NB4 (cell line): Measurements from ENCODE around the gene ROBO2.

Source experiments
- MYC ChIP-seq: IDR thresholded peaks from 2 replicates; pipeline ENCODE4 v1.6.1; 2011; ENCODE audit warnings: low read depth, low read length
- POLR2A ChIP-seq: IDR thresholded peaks from 2 replicates; pipeline ENCODE4 v1.6.1; 2011; ENCODE audit warnings: mild to moderate bottlenecking; ENCODE audit not compliant: insufficient read length; ENCODE audit errors: extremely low read depth
- TF ChIP-seq, protein P1 (sequence below): IDR thresholded peaks from one replicate; pipeline ENCODE4 v1.5.1; 2012; ENCODE audit warnings: low read depth, low read length
- TF ChIP-seq, protein P2 (sequence below): IDR thresholded peaks from 2 replicates; pipeline ENCODE4 v1.6.1; 2011; ENCODE audit warnings: low read depth, low read length

DNA sequence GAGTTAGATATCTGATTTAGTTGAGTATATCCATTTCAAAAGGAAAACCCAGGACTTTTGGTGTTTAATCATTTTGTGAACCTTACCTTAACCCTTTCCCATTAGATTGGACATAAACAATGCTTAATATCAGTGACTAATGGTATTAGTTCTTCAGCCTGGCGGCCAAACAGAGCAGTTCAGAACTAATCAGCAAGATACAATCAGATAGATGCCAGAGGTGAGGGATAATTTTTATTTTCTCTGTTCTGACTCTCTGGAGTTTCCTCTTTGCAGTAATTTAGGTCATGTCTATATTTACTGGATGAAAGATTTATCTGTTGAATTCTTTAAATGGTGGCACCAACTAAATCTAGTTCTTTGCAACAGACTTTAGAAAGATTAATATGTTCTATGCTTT lies 337.8 kb downstream of the ROBO2 start:
- TF ChIP-seq, protein P1, sequence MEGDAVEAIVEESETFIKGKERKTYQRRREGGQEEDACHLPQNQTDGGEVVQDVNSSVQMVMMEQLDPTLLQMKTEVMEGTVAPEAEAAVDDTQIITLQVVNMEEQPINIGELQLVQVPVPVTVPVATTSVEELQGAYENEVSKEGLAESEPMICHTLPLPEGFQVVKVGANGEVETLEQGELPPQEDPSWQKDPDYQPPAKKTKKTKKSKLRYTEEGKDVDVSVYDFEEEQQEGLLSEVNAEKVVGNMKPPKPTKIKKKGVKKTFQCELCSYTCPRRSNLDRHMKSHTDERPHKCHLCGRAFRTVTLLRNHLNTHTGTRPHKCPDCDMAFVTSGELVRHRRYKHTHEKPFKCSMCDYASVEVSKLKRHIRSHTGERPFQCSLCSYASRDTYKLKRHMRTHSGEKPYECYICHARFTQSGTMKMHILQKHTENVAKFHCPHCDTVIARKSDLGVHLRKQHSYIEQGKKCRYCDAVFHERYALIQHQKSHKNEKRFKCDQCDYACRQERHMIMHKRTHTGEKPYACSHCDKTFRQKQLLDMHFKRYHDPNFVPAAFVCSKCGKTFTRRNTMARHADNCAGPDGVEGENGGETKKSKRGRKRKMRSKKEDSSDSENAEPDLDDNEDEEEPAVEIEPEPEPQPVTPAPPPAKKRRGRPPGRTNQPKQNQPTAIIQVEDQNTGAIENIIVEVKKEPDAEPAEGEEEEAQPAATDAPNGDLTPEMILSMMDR: no peak
- TF ChIP-seq, protein P2, sequence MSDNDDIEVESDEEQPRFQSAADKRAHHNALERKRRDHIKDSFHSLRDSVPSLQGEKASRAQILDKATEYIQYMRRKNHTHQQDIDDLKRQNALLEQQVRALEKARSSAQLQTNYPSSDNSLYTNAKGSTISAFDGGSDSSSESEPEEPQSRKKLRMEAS: no peak
- TF ChIP-seq POLR2A: no peak
- no peak for TF ChIP-seq MYC
